AG04449 (cell line): Measurements from ENCODE around the gene NANOS2.
"Not testable (repeated sequence)": the region's sequence is repeated elsewhere in the genome, so short reads cannot be mapped to it uniquely, and the experiment has no call there.

ENCODE experiments used
- CTCF ChIA-PET: fragments of 350-600 bp; formaldehyde crosslinking; extraction: SDS; loops from one replicate; lab custom pipeline; 2021; ENCODE audit warnings: antibody characterized with exemption; lab: Yijun Ruan, JAX
- POLR2A ChIA-PET: fragments of 400-600, 350-600 bp; formaldehyde crosslinking; extraction: SDS; loops from one replicate; lab custom pipeline; 2020; ENCODE audit warnings: antibody characterized with exemption, inconsistent platforms; lab: Yijun Ruan, JAX
- DNase-seq: peaks from one replicate; pipeline ENCODE4 v3.0.0-alpha.2; 2010; ENCODE audit warnings: low read depth, low spot score
- H3K4me3 ChIP-seq: 2 replicates; pipeline ENCODE4 v1.5.1; 2011; ENCODE audit warnings: low read depth, mild to moderate bottlenecking, control low read depth, low read length
- CTCF ChIP-seq: IDR thresholded peaks from one replicate; pipeline ENCODE4 v1.5.1; 2011; ENCODE audit warnings: mild to moderate bottlenecking, moderate library complexity, low read length, control low read depth, inconsistent platforms; ENCODE audit not compliant: insufficient read depth; ENCODE audit errors: missing control alignments

NANOS2 gene

DNA sequence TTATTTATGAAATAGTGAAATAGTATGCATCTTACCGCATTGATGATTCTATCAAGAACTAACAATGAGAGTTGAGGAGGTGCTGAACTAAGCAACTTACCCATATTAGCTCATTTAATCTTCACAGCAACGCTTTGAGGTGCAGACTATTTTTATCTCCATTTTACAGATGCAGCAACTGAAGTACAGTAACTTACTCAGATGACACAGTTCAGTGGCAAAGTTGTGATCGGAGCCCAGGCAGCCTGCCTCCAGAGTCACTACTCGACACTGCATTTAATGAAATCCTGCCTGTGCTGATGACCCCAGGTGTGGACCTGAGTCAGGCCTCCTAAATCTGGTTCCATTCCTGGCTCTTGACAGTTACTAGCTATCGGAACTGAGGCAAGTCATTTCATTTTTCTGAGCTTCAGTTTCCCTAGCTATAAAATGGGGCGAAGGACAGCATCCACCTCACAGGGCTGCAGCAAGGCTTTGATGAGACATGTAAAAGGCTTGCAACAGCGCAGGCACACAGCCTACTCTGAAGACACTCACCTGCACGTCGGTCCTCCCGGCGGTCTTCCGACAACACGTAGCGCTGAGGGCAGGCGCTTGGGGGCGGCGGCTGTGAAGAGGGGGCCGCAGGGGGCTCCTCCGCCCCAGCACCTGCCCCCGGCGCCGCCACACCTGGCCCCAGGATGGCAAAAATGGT, 13.7 kb downstream of the NANOS2 start:
- no peak for DNase-seq
- no peak for TF ChIP-seq CTCF
- peak overlapping the region; percentile 83 for H3K4me3 ChIP-seq
- CTCF ChIA-PET, result interaction anchor here (0.7 to 2.6 kb wide), 6 partner anchors 14 to 109 kb away, joined by 3 to 7 read pairs (median 3); no protein-coding TSS in a partner anchor
- POLR2A ChIA-PET, result interaction anchor here (2.4 kb wide), 1 partner anchor 15 kb away, joined by 8 read pairs; the partner anchor contains the start of gene IRF2BP1

DNA sequence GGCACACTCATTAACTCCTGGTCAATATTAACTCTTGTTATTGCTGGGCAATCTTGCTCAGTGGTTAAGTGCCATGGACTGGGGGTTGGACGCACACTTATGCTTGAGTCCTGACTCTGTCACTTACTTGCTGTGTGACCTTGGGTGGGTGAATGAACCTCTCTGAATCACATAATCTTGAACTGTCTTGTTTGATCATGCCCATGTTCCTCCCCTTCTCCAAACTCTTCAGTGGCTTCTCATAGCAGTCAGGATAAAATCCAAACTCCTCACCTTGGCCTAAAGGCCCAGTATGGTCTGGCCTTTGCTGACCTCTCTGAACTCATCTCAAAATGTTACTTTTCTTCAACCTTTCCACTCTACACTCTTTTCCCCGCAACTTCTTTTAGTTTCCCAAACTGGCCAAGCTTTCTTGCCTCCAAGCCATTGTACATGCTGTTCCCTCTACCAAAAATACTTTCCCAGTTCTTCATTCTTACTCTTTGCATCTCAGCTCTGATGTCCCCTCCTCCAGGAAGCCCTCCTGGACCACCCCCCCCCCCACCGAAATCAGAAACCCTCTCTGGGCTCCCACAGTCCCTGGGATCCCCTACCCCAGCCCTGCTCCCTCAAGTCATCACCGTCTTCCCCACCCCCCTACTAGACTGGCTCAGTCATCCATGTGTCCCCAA, 14.5 kb downstream of the NANOS2 start:
- DNase-seq, result no peak
- TF ChIP-seq CTCF, result no peak
- H3K4me3 ChIP-seq, result no peak overlapping the region
- POLR2A ChIA-PET, result no interaction called here
- CTCF ChIA-PET, result interaction anchor here (0.7 to 1.4 kb wide), 4 partner anchors 15 to 83 kb away, joined by 3 to 5 read pairs (median 3); no protein-coding TSS in a partner anchor

DNA sequence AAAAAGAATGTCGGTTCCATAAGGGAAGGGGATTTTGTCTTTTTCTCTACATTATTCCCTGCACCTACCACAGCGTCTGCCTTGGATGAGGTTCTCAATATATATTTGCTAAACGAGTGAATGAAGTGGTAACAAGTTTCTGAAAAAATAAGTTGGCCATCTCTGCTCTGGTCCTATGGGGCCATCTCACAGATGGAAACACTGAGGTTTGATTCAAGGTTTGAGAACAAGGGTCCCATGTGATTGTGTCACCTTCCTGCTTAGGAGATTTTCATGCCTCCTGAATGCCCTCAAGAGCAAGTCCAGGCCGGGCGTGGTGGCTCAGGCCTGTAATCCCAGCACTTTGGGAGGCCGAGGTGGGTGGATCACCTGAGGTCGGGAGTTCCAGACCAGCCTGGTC, 15.3 kb downstream of the NANOS2 start:
- ChIA-PET CTCF (no interaction called here), POLR2A (no interaction called here)
- no peak overlapping the region for H3K4me3 ChIP-seq
- no peak for DNase-seq
- TF ChIP-seq CTCF, result no peak

- ChIA-PET POLR2A (no interaction called here), CTCF (interaction anchor here (0.8 kb wide), 1 partner anchor 119 kb away, joined by 3 read pairs; no protein-coding TSS in a partner anchor)
- no peak overlapping the region for H3K4me3 ChIP-seq
- DNase-seq, result no peak
- no peak for TF ChIP-seq CTCF
These were observed 17.2 kb downstream of the NANOS2 start for GRCh38 chr19:45897261-45897812.

GRCh38 chr19:45895983-45896599, 18.5 kb downstream of the NANOS2 start:
- POLR2A ChIA-PET, H3K4me3 ChIP-seq, DNase-seq, CTCF ChIA-PET: not testable (repeated sequence)

- CTCF ChIA-PET, result no interaction called here
- no peak overlapping the region for H3K4me3 ChIP-seq
- POLR2A ChIA-PET, result no interaction called here
- TF ChIP-seq CTCF, result no peak
- DNase-seq, result no peak
These were observed 19.0 kb downstream of the NANOS2 start for GRCh38 chr19:45895519-45895972.
